Measurements from ENCODE around the gene RAPGEF1.

- no peak for TF ChIP-seq CTCF (IDR thresholded peaks at IDR 0.05; ENCODE audit: poor library complexity)
- TF ChIP-seq EZH2 (IDR thresholded peaks at IDR 0.05; ENCODE audit: borderline replicate concordance): no peak
- TF ChIP-seq EZH2phosphoT487 (IDR thresholded peaks at IDR 0.05; ENCODE audit: low read depth, severe bottlenecking, unreplicated experiment): no peak
Observed at GRCh38 chr9:131617611-131618010, 122.3 kb downstream of the RAPGEF1 start.

All from hepatocyte (in vitro differentiated cells).